HCT116 (cell line): ENCODE measurements around the gene HOXB7.

Experiments used
- CEBPB ChIP-seq: IDR thresholded peaks from 2 replicates; pipeline ENCODE4 v1.6.1; 2012; ENCODE audit warnings: low read depth
- CTCF ChIP-seq, 3 experiments: fragments of 200-600 bp in 1 of 3; sonication (generic) in 1 of 3; IDR thresholded peaks in 2 of 3; conservative IDR thresholded peaks in 1 of 3; 2 replicates each; pipeline ENCODE4 v1.5.1; 2012 to 2017; ENCODE audit warnings: low read depth in 2 of 3, low read length in 2 of 3, antibody characterized with exemption in 1 of 3, borderline replicate concordance in 1 of 3, control low read depth in 1 of 3, mild to moderate bottlenecking in 1 of 3, mixed read lengths in 1 of 3, mixed run types in 1 of 3, moderate library complexity in 1 of 3; ENCODE audit not compliant: insufficient read depth in 1 of 3
- EZH2 ChIP-seq: fragments of 200-600 bp; sonication (generic); IDR thresholded peaks from 2 replicates; pipeline ENCODE4 v1.6.1; 2017; ENCODE audit warnings: antibody characterized with exemption, mixed run types
- EZH2phosphoT487 ChIP-seq: fragments of 200-600 bp; IDR thresholded peaks from 2 replicates; pipeline ENCODE4 v1.6.1; 2018; ENCODE audit warnings: antibody characterized with exemption, borderline replicate concordance
- POLR2A ChIP-seq: IDR thresholded peaks from 2 replicates; pipeline ENCODE4 v1.7.0; 2011; ENCODE audit warnings: borderline replicate concordance; ENCODE audit not compliant: insufficient read depth, insufficient read length; ENCODE audit errors: extremely low read depth
- RAD21 ChIP-seq: IDR thresholded peaks from 2 replicates; pipeline ENCODE4 v1.6.1; 2012; ENCODE audit warnings: low read depth, mild to moderate bottlenecking
- REST ChIP-seq: IDR thresholded peaks from 2 replicates; pipeline ENCODE4 v1.6.1; 2012; ENCODE audit warnings: low read depth
- SP1 ChIP-seq: IDR thresholded peaks from 2 replicates; pipeline ENCODE4 v1.6.1; 2012; ENCODE audit warnings: low read depth
- TCF7L2 ChIP-seq: IDR thresholded peaks from 2 replicates; pipeline ENCODE4 v1.7.0; 2011; ENCODE audit warnings: borderline replicate concordance, inconsistent platforms; ENCODE audit not compliant: insufficient read depth, insufficient read length; ENCODE audit errors: extremely low read depth

- no peak for TF ChIP-seq TCF7L2
- no peak for TF ChIP-seq CTCF (IDR thresholded peaks at IDR 0.05 in 2 of 3, conservative IDR thresholded peaks at IDR 0.05 in 1 of 3; ENCODE audit: borderline replicate concordance in 1 of 3, insufficient read depth in 1 of 3, low read depth in 2 of 3, low read length in 2 of 3)
- no peak for TF ChIP-seq EZH2
- no peak for TF ChIP-seq EZH2phosphoT487
- no peak for TF ChIP-seq CEBPB
- TF ChIP-seq REST, result no peak
- no peak for TF ChIP-seq SP1
- TF ChIP-seq RAD21, result no peak
- no peak for TF ChIP-seq POLR2A
Observed at GRCh38 chr17:48565022-48565554, 45.7 kb downstream of the HOXB7 start.
